ENCODE measurements around the gene SETX.

- TF ChIP-seq, protein P1, sequence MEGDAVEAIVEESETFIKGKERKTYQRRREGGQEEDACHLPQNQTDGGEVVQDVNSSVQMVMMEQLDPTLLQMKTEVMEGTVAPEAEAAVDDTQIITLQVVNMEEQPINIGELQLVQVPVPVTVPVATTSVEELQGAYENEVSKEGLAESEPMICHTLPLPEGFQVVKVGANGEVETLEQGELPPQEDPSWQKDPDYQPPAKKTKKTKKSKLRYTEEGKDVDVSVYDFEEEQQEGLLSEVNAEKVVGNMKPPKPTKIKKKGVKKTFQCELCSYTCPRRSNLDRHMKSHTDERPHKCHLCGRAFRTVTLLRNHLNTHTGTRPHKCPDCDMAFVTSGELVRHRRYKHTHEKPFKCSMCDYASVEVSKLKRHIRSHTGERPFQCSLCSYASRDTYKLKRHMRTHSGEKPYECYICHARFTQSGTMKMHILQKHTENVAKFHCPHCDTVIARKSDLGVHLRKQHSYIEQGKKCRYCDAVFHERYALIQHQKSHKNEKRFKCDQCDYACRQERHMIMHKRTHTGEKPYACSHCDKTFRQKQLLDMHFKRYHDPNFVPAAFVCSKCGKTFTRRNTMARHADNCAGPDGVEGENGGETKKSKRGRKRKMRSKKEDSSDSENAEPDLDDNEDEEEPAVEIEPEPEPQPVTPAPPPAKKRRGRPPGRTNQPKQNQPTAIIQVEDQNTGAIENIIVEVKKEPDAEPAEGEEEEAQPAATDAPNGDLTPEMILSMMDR (IDR thresholded peaks at IDR 0.05; ENCODE audit: low read length) = no peak
- no peak for TF ChIP-seq EZH2 (IDR thresholded peaks at IDR 0.05; ENCODE audit: borderline replicate concordance, low read length)
These were observed 132.8 kb downstream of the SETX start for GRCh38 chr9:132221941-132222340.
